ENCODE measurements around the gene SDCCAG8.

DNA sequence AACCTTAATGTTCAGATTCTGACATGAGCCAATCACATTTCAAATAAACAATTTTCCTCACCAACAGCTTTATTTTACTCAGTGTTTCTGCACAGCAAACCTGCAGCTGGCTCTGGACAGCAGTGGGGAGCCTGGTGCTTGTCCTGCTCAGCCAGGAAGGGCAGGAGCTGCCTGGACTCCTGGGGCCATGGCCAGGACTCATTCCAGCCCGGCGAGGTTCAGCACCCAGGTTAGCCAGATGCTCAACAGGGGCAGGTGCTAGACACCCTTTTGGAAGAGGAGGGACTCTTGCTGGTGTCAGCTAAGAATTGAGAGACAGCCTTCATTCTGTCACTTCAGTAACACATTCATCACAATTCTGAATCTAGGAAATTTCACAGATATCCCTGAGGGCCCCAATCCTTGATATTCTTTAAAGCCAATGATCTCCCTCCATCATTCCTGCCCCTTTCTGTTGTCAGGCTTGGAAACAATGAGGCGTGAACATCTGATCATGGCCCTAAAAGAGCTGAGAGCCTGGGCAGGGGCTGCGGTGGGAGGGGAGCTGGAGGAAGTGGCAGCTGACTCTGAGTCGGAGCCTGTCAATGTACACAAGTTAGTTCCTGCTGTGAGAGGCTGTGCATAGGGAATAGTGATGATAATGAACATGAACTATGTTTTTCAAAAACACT, 251.3 kb downstream of the SDCCAG8 start:
- TF ChIP-seq, protein P1, sequence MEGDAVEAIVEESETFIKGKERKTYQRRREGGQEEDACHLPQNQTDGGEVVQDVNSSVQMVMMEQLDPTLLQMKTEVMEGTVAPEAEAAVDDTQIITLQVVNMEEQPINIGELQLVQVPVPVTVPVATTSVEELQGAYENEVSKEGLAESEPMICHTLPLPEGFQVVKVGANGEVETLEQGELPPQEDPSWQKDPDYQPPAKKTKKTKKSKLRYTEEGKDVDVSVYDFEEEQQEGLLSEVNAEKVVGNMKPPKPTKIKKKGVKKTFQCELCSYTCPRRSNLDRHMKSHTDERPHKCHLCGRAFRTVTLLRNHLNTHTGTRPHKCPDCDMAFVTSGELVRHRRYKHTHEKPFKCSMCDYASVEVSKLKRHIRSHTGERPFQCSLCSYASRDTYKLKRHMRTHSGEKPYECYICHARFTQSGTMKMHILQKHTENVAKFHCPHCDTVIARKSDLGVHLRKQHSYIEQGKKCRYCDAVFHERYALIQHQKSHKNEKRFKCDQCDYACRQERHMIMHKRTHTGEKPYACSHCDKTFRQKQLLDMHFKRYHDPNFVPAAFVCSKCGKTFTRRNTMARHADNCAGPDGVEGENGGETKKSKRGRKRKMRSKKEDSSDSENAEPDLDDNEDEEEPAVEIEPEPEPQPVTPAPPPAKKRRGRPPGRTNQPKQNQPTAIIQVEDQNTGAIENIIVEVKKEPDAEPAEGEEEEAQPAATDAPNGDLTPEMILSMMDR (conservative IDR thresholded peaks at IDR 0.05) = no peak
- TF ChIP-seq ZFX (IDR thresholded peaks at IDR 0.05) = no peak

Measured in C4-2B (cell line).